HS-5 (cell line): Measurements from ENCODE around the gene SUN3.
"Not testable (repeated sequence)": the region's sequence is repeated elsewhere in the genome, so short reads cannot be mapped to it uniquely, and the experiment has no call there.

Experiments used
- DNase-seq: peaks from one replicate; pipeline ENCODE4 v3.0.0-alpha.2; 2012; ENCODE audit warnings: low read depth

The SUN3 gene

GRCh38 chr7:47943676-47944474 is 85.0 kb downstream of the SUN3 start:
- DNase-seq, result no peak

GRCh38 chr7:47942651-47943050 is 86.3 kb downstream of the SUN3 start:
- DNase-seq, result not testable (repeated sequence)

- DNase-seq, result no peak
These were observed 86.8 kb downstream of the SUN3 start for GRCh38 chr7:47942132-47942531.

- DNase-seq, result peak; percentile 84
These were observed 87.6 kb downstream of the SUN3 start for GRCh38 chr7:47941136-47941844.

- DNase-seq, result no peak
These were observed 88.6 kb downstream of the SUN3 start for GRCh38 chr7:47940088-47941013.

- no peak for DNase-seq
These were observed 89.4 kb downstream of the SUN3 start for GRCh38 chr7:47939425-47940036.

- DNase-seq, result no peak
These were observed 90.2 kb downstream of the SUN3 start for GRCh38 chr7:47938574-47939165.

GRCh38 chr7:47937711-47938573 is 91.0 kb downstream of the SUN3 start:
- no peak for DNase-seq
